ENCODE measurements around the gene CMSS1. TPM values are rescaled to one million over a fixed set of nuclear protein-coding genes. Genes with fewer than 3 reads are reported as not detected.

CMSS1 gene
- total and polyA plus RNA-seq, 2 donors (not counting 1 experiment from before 2014, with no cell fraction given) = 7.3 to 22.8 TPM

DNA sequence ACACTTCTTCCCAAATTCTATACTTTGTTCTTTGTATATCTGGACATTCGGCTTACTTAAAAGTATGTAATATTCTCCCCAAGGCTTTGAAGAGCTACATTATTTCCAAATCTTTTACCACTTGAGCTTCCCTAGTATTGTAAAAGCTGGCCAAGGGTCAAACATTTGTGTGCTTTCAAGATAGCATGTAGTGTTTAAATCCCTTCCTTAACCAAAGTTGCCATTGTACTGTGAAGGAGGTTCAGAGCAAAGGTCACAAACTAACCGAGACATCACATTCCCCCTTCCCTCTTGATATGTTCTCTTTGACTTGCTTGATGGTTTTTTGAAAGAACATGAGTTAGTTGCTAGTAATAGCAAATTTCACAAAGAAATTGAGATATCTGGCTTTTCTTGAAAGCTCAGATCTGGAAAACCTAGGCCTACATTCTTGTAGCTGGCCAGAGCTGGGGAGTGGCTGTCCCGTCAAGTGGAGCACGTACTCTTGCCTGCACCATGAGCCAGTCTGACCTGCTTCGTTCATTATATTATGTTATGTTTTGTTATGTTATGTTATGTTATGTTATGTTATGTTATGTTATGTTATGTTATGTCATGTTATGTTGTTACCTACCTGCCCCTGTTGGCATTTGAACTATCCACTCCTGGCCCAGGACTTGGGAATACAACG lies 236.4 kb downstream of the CMSS1 start:
- Histone ChIP-seq H3K9ac (ENCODE audit: low read length) (no peak overlapping the region), H3K79me2 (ENCODE audit: control insufficient read depth, insufficient read depth, low read length) (no peaks in the 10 kb centered on the region), H3K27me3 (replicated peaks in 1 of 4; ENCODE audit: control extremely low read depth in 1 of 4, control insufficient read depth in 3 of 4, insufficient read depth in 4 of 4, low read length in 3 of 4) (no peaks in the 10 kb centered on the region), H3K9me3 (ENCODE audit: control extremely low read depth in 1 of 3, control insufficient read depth in 2 of 3, insufficient read depth in 1 of 3, low read length in 2 of 3) (no peaks in the 10 kb centered on the region), H3K27ac (ENCODE audit: low read length in 2 of 2) (no peak overlapping the region), H3K4me1 (ENCODE audit: control insufficient read depth in 2 of 2, insufficient read depth in 2 of 2, low read length in 2 of 2) (no peaks in the 10 kb centered on the region), H3K4me3 (ENCODE audit: control extremely low read depth in 1 of 5, extremely low read depth in 1 of 5, insufficient read depth in 1 of 5, low read depth in 2 of 5, low read length in 4 of 5) (no peak overlapping the region), H3K4me2 (replicated peaks; ENCODE audit: low read depth, low read length, poor library complexity, severe bottlenecking) (no peak overlapping the region), H2AFZ (ENCODE audit: insufficient read depth, low read depth, low read length, poor library complexity, severe bottlenecking) (no peak overlapping the region), H3K36me3 (replicated peaks in 1 of 2; ENCODE audit: control extremely low read depth in 1 of 2, control insufficient read depth in 1 of 2, extremely low read depth in 1 of 2, insufficient read depth in 2 of 2, low read length in 1 of 2) (no peaks in the 10 kb centered on the region), H4K20me1 (ENCODE audit: control insufficient read depth, insufficient read depth, low read length, poor library complexity, severe bottlenecking) (no peaks in the 10 kb centered on the region)
- WGBS (ENCODE audit: insufficient coverage) = 98% methylated on average over 3 of the region's 6 CpGs
- ChIA-PET CTCF (interaction anchor here (0.9 to 1.2 kb wide), 3 partner anchors 9 to 15 kb away, joined by 3 read pairs; no protein-coding TSS in a partner anchor), POLR2A (no interaction called here)
- intact Hi-C loops (cut with micrococcal nuclease) = no loop called here
- DNase-seq (no peak), ATAC-seq (ENCODE audit: low read depth) (no peak)
- Mint-ChIP-seq H3K27me3 (no peaks in the 10 kb centered on the region), H3K4me3 (no peak overlapping the region), H3K9me3 (ENCODE audit: insufficient read depth) (no peaks in the 10 kb centered on the region), H3K4me1 (peaks cover 2% of the 10 kb centered on the region), H3K27ac (no peak overlapping the region)
- TF ChIP-seq, protein P1, sequence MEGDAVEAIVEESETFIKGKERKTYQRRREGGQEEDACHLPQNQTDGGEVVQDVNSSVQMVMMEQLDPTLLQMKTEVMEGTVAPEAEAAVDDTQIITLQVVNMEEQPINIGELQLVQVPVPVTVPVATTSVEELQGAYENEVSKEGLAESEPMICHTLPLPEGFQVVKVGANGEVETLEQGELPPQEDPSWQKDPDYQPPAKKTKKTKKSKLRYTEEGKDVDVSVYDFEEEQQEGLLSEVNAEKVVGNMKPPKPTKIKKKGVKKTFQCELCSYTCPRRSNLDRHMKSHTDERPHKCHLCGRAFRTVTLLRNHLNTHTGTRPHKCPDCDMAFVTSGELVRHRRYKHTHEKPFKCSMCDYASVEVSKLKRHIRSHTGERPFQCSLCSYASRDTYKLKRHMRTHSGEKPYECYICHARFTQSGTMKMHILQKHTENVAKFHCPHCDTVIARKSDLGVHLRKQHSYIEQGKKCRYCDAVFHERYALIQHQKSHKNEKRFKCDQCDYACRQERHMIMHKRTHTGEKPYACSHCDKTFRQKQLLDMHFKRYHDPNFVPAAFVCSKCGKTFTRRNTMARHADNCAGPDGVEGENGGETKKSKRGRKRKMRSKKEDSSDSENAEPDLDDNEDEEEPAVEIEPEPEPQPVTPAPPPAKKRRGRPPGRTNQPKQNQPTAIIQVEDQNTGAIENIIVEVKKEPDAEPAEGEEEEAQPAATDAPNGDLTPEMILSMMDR (IDR thresholded peaks at IDR 0.05) = no peak
- TF ChIP-seq EZH2 (IDR thresholded peaks at IDR 0.05; ENCODE audit: borderline replicate concordance, insufficient read depth, low read depth, low read length, poor library complexity, severe bottlenecking) = no peak

DNA sequence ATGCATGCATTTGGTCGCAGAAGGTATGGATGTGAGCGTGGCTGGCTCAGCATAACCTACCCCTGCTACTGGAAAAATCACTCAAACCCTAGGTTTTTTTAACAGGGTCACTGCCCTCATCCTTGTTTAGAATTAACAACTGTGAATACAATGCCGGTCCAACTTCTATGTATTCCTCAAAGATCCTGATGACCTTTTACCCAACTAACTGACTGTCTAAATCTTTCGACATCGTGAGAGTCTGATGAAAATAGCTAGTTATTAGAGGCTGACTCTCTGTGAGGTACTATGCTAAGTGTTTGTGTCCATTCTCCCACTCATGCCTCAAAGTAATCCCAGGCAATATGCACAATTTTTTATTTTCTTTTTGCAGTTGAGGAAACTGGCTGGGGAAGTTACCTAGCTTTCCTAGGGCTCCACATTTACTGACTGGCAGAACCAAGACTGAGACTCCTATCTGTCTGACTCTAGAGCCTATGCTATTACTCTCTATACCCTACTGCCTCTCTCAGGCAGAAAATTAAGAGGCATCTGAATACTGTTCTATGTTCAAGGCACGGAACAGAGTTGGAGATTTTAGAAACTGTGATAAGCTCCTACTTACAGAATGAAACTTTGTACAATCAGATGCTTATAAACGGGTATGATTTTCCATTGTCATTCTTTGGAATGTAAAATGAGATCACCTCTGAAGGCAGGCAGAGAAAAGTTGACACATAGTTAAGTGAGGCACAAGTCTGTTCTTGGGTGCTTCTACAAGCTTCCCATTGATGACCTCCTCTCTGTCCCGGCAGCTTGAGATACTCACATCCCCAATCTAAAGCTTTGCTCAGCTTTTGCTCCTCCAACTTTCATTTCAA lies 240.3 kb downstream of the CMSS1 start:
- H3K27ac Mint-ChIP-seq = no peak overlapping the region
- Histone ChIP-seq H2AFZ (ENCODE audit: insufficient read depth, low read depth, low read length, poor library complexity, severe bottlenecking) (no peak overlapping the region), H3K27ac (ENCODE audit: low read length in 2 of 2) (no peak overlapping the region), H3K79me2 (ENCODE audit: control insufficient read depth, insufficient read depth, low read length) (no peaks in the 10 kb centered on the region), H3K4me2 (replicated peaks; ENCODE audit: low read depth, low read length, poor library complexity, severe bottlenecking) (no peak overlapping the region), H3K36me3 (replicated peaks in 1 of 2; ENCODE audit: control extremely low read depth in 1 of 2, control insufficient read depth in 1 of 2, extremely low read depth in 1 of 2, insufficient read depth in 2 of 2, low read length in 1 of 2) (no peaks in the 10 kb centered on the region), H3K9ac (ENCODE audit: low read length) (no peak overlapping the region), H3K4me1 (ENCODE audit: control insufficient read depth in 2 of 2, insufficient read depth in 2 of 2, low read length in 2 of 2) (peaks cover 0 to 9% of the 10 kb centered on the region in 2 donors), H3K27me3 (replicated peaks in 1 of 4; ENCODE audit: control extremely low read depth in 1 of 4, control insufficient read depth in 3 of 4, insufficient read depth in 4 of 4, low read length in 3 of 4) (no peaks in the 10 kb centered on the region), H3K9me3 (ENCODE audit: control extremely low read depth in 1 of 3, control insufficient read depth in 2 of 3, insufficient read depth in 1 of 3, low read length in 2 of 3) (no peaks in the 10 kb centered on the region), H3K4me3 (ENCODE audit: control extremely low read depth in 1 of 5, extremely low read depth in 1 of 5, insufficient read depth in 1 of 5, low read depth in 2 of 5, low read length in 4 of 5) (no peak overlapping the region), H4K20me1 (ENCODE audit: control insufficient read depth, insufficient read depth, low read length, poor library complexity, severe bottlenecking) (no peaks in the 10 kb centered on the region)
- CTCF ChIA-PET = interaction anchor here (0.6 to 3.1 kb wide), 10 partner anchors 10 to 225 kb away, joined by 3 to 14 read pairs (median 4); no protein-coding TSS in a partner anchor
- peaks cover 4% of the 10 kb centered on the region for H3K4me1 Mint-ChIP-seq
- H3K9me3 Mint-ChIP-seq (ENCODE audit: insufficient read depth) = no peaks in the 10 kb centered on the region
- no peaks in the 10 kb centered on the region for H3K27me3 Mint-ChIP-seq
- no peak for DNase-seq
- POLR2A ChIA-PET = no interaction called here
- TF ChIP-seq, protein P1 (IDR thresholded peaks at IDR 0.05) = no peak
- TF ChIP-seq EZH2 (IDR thresholded peaks at IDR 0.05; ENCODE audit: borderline replicate concordance, insufficient read depth, low read depth, low read length, poor library complexity, severe bottlenecking) = no peak
- no peak for ATAC-seq (ENCODE audit: low read depth)
- H3K4me3 Mint-ChIP-seq = no peak overlapping the region
- 94% methylated on average over 2 of the region's 8 CpGs for WGBS (ENCODE audit: insufficient coverage)
- intact Hi-C loops (cut with micrococcal nuclease) = no loop called here

Measured in B cell (primary cell).